HG03196 (cell line): ENCODE data around the gene RAC2.
A peak's percentile ranks its signal among the peaks of the same experiment; 100 is the strongest.

ENCODE experiments used
- ATAC-seq: cut with Tn5 transposase; IDR thresholded peaks from one replicate; pipeline ENCODE4 v1.9.1; 2021; ENCODE audit not compliant: unreplicated experiment

Gene RAC2

GRCh38 chr22:37276776-37277175, 32.7 kb upstream of the RAC2 start:
- no peak for ATAC-seq

GRCh38 chr22:37275622-37276021, 31.6 kb upstream of the RAC2 start:
- ATAC-seq = no peak

GRCh38 chr22:37275134-37275533, 31.1 kb upstream of the RAC2 start:
- ATAC-seq = no peak

GRCh38 chr22:37274380-37274862, 30.4 kb upstream of the RAC2 start:
- peak; percentile 47 for ATAC-seq

DNA sequence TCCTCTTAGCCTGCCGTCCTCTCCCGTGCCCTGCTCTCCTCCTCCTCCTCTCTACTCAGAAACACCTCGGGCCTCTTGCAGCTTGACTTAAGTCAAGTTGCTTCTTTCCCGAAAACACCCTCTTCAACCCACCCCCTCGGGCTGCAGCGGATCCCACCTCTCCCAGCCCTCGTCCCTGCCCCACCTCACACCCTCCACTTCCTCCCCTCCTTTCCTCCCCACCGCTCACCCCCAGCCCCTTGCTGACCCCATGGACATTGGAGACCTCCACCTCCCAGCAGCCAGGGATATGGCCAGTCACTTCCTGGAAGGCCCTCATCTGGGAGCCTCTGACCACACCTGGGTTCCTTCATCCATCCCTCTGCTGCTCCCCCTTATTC, 29.8 kb upstream of the RAC2 start:
- ATAC-seq = no peak

DNA sequence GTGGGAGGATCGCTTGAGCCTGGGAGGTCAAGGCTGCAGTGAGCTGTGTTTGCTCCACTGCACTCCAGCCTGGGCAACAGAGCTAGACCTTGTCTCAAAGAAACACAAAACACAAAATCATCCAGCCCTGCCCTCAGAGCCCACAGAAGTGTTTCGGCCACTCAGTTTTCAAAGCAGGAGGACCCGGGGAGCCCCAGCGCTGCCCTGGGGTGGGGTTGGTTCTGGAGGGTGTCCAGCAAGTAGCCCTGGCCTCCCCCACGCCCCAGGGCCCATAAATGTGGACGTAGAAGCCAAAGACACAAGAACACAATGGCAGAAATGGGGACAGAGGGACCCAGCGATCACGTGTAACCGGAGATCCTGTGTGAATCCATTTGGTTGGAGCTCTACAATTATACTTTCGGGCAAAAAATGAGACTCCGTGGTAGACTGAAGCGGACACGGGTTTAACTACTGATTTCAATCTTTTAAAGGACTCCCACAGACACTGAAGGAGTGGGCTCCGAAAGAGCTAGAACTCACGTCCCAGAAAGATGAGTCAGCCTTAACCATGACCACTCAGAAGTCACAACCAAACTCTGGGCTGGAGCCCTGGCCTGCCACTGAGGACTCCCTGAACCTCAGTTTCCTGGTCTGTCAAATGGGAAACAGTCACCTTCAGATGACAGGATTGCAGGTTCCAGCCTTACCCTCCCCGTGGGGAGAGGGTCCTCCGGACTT, 29.2 kb upstream of the RAC2 start:
- ATAC-seq = no peak

GRCh38 chr22:37270928-37271650, 27.0 kb upstream of the RAC2 start:
- ATAC-seq = no peak

- ATAC-seq = no peak
Measured at GRCh38 chr22:37269936-37270678, 26.0 kb upstream of the RAC2 start.

DNA sequence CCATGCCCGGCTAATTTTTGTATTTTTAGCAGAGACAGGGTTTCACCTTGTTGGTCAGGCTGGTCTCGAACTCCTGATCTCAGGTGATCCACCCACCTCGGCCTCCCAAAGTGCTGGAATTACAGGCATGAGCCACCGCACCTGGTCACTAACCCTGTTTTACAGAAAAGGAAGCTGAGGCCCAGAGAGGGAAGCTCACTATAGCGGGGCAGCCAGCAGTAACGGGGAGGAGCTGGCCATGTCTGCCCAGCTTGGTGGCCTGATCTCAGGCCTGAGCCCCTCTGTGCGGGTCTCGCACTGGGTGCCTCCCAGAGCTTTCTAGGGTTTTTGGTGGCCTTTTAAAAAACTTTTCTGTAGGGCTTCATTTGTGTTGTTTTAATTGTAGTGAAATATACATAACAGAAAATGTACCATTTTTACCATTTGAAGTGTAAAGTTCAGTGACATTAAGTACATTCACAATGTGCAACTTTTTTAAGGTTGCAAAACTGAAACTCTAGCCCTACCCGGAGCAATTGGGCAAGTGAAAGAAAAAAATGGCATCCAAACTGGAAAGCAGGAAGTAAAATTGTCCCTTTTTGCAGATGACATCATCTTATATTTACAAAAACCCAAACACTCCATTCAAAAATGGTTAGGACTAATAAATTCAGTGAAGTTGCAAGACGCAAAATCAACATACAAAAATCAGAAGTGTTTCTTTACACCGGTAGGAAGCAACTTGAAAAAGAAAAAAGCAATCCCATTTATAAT, 23.8 kb upstream of the RAC2 start:
- ATAC-seq = no peak

- no peak for ATAC-seq
Measured at GRCh38 chr22:37267135-37267587, 23.1 kb upstream of the RAC2 start.

DNA sequence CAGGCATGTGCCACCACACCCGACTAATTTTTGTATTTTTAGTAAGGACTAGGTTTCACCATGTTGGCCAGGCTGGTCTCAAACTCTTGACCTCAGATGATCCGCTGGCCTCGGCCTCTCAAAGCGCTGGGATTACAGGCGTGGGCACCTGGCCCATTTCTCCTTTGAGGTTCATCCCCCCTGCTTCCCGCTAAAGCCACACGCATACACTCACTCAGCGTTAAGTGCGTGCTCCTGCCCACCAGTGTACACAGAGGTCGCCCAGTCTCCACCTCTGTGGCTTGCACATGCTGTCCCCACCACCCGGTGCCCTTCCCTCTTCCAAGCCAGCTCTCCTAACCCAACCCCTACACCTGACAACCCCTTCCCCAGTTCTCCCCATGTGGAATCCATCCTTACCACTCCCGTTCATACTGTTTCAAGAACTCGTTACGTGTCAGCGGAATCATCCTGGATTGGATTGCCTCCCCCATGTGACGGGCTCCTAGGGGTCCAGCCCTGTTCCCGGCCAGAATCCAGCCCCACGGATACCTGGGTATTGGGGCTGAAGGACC, 22.6 kb upstream of the RAC2 start:
- ATAC-seq = no peak

GRCh38 chr22:37263966-37264887, 20.2 kb upstream of the RAC2 start:
- no peak for ATAC-seq

- ATAC-seq = no peak
Measured at GRCh38 chr22:37262346-37262745, 18.3 kb upstream of the RAC2 start.

- no peak for ATAC-seq
Measured at GRCh38 chr22:37260901-37261336, 16.9 kb upstream of the RAC2 start.

DNA sequence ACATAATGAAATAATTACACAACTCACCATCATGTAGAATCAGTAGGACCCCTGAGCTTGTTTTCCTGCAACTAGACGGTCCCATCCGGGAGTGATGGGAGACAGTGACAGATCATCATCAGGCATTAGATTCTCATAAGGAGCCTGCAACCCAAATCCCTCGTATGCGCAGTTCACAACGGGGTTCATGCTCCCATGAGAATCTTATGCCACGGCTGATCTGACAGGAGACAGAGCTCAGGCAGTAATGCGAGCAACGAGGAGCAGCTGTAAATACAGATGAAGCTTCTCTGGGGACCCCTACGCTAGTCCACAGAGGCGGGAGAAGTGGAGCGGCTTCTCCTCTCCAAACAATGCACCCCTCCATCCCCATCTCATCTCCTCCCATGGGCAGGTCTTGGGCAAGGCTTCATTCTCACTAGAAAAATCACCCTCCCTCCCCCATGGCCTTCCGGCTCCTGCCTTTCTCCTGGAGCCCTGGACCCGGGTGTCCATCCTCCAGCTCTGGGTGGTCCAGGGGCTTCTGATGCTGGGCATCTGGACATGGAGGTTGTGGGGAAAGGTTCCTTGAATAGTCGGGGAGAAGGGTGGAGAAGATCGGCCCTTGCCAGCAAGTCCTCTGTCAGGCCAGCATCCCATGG, 16.2 kb upstream of the RAC2 start:
- no peak for ATAC-seq

GRCh38 chr22:37259540-37260029, 15.5 kb upstream of the RAC2 start:
- ATAC-seq = no peak

- no peak for ATAC-seq
Measured at GRCh38 chr22:37258753-37259401, 14.8 kb upstream of the RAC2 start.

DNA sequence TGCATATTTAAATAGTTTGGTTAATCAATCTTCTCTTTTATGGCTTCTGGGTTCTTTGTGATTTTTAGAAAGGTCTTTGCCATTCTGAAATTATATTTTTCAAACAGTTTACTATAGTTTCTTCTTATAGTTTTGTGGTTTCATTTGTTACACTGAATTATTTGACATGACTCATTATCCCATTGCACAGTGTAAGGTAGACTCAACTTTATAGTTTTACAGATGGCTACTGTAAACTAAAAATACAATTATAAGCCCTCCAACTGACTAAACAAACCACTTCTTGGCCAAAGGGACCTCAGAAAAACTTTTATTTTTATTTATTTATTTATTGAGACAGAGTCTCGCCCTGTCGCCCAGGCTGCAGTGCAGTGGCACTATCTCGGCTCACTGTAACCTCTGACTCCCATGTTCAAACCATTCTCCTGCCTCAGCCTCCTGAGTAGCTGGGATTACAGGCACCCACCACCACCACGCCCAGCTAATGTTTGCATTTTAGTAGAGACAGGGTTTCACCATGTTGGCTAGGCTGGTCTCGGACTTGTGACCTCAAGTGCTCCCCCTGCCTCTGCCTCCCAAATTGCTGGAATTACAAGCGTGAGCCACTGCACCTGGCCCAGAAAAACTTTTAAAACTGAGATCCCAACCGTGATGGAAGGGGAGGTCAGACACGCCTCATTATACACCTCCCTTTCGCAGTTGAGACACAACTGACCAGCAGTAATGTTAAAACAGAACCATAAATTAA, 14.1 kb upstream of the RAC2 start:
- ATAC-seq = no peak
